ENCODE measurements around the gene ZBTB43.
A peak's percentile ranks its signal among the peaks of the same experiment; 100 is the strongest.
"Not testable (repeated sequence)": the region's sequence is repeated elsewhere in the genome, so short reads cannot be mapped to it uniquely, and the experiment has no call there.

Gene ZBTB43

DNA sequence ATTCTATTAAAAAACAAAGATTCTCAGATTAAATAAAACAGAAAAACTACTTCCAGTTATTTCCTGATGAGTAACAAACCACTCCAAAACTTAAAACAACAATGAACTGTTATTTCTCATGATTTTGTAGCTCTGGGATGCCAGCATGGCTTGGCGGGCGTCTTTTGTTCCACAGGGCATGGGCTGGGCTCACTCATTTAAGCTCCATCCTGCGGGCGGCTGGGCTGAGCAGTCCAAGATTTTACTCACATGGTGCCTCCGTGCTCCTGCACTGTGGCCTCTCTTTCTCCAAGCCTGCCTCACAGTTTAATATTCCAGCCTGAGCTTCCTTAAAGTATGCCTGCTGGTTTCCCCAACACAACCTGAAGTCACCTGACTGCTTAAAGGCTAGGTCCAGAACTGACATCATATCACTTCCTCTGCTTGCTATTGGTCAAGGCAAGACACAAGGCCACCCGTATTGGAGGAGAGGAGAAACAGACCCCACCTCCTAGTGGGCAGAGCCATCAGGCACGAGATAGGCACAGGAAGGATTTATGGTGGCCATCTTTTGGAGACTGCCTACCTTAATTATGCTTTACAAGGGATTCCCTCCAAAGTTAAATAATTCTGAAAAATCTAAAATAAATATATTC lies 41.6 kb upstream of the ZBTB43 start:
- no peak for DNase-seq (ENCODE audit: extremely low read depth, low read depth)
- TF ChIP-seq, protein P1, sequence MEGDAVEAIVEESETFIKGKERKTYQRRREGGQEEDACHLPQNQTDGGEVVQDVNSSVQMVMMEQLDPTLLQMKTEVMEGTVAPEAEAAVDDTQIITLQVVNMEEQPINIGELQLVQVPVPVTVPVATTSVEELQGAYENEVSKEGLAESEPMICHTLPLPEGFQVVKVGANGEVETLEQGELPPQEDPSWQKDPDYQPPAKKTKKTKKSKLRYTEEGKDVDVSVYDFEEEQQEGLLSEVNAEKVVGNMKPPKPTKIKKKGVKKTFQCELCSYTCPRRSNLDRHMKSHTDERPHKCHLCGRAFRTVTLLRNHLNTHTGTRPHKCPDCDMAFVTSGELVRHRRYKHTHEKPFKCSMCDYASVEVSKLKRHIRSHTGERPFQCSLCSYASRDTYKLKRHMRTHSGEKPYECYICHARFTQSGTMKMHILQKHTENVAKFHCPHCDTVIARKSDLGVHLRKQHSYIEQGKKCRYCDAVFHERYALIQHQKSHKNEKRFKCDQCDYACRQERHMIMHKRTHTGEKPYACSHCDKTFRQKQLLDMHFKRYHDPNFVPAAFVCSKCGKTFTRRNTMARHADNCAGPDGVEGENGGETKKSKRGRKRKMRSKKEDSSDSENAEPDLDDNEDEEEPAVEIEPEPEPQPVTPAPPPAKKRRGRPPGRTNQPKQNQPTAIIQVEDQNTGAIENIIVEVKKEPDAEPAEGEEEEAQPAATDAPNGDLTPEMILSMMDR (IDR thresholded peaks at IDR 0.05; ENCODE audit: low read depth, low read length): no peak

DNA sequence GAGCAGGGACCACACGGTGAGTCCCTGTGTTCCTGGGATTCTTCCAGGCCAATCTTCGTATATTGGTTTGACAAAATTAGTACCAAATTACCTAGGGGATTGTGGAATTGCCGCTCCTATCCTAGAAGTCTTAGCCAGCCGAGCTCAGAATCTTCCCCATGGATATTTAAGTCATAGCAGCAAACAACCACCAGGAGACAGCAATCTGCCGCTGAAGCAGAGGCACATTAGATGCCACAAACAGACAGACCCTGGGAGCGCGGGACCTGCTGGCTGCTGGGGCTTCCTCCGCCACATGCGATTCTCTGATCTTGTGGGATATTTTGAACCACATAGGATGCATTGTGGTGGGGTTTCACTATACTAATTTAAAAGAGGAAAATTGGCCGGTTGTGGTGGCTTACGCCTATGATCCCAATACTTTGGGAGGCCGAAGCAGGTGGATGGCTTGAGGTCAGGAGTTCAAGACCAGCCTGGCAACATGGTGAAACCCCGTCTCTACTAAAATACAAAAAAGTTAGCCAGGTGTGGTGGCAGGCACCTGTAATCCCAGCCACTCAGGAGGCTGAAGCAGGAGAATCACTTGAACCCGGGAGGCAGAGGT lies 31.7 kb upstream of the ZBTB43 start:
- no peak for DNase-seq (ENCODE audit: extremely low read depth, low read depth)
- TF ChIP-seq, protein P1 (IDR thresholded peaks at IDR 0.05; ENCODE audit: low read depth, low read length): peak; percentile 41

DNA sequence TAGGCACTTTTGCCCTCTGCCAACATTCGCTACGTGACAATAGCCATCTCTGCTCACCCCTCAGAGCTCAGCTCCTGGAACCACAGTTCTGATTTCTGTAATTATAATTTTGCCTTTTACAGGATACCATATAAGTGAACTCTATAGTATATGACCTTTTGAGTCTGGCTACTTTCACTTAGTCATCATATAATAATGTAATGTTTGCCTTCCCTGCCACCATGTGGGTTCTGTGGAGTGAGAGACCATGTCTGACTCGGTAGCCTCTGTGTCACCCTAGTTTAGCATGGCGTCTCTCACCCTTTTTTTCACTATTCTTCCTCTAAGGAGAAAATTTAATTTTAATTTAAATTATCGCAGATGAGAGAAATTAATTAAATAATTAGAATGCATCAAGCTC lies 28.9 kb upstream of the ZBTB43 start:
- no peak for DNase-seq (ENCODE audit: extremely low read depth, low read depth)
- TF ChIP-seq, protein P1 (IDR thresholded peaks at IDR 0.05; ENCODE audit: low read depth, low read length): no peak

DNA sequence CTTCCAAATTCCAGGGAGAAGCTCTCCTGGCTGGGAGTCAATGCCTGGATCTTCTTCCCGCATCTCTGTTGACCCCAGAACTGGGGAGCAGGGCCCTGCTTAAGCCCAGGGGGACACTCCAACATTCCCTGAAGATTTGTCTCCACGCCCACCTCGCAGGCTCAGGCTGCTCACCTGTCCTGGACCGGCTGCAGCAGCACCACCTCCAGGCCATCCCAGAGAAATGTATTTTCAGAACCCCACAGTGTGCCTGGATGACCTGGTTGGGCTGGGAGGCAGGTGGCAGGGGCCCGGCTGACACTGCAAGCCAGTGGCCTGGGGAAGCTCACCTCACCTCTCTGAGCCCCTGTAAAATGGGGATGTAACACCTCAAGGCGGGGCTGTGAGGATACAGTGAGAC lies 27.1 kb upstream of the ZBTB43 start:
- no peak for DNase-seq (ENCODE audit: extremely low read depth, low read depth)
- TF ChIP-seq, protein P1 (IDR thresholded peaks at IDR 0.05; ENCODE audit: low read depth, low read length): no peak

DNA sequence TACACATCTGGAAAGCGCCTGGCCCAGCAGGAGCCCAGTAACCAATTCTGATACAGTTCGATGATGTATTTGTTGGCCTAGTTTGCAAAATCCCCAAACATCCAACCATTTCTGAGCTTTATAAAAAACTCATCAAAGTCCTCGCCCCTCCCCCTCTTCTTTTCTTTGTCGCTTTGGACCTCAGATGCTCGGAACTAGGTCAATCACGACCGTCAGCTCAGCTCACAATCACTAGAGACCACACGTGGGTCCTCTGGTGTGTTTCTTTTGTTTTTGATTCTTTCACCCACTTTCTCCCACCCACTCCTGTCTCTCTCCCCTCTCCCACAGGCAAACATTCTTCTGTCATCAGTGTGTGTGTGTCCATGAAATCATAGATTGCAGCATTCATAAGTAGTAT lies 26.7 kb upstream of the ZBTB43 start:
- DNase-seq (ENCODE audit: extremely low read depth, low read depth): no peak
- TF ChIP-seq, protein P1 (IDR thresholded peaks at IDR 0.05; ENCODE audit: low read depth, low read length): no peak

DNA sequence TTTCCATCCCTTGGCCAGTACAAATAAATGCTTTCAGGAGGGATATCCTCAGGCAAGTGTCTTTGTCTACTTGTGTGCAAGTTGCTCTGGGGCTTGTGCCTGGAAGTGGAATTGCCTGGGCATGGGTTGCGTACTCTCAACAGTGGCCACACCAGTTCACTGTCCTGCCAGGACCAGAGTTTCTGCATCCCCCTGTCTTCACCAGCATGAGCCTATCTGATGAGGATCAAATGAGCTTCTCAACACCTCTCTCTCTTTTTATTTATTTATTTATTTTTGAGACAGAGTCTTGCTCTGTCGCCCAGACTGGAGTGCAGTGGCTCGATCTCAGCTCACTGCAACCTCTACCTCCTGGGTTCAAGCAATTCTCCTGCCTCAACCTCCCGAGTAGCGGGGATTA lies 26.1 kb upstream of the ZBTB43 start:
- DNase-seq (ENCODE audit: extremely low read depth, low read depth): not testable (repeated sequence)

DNA sequence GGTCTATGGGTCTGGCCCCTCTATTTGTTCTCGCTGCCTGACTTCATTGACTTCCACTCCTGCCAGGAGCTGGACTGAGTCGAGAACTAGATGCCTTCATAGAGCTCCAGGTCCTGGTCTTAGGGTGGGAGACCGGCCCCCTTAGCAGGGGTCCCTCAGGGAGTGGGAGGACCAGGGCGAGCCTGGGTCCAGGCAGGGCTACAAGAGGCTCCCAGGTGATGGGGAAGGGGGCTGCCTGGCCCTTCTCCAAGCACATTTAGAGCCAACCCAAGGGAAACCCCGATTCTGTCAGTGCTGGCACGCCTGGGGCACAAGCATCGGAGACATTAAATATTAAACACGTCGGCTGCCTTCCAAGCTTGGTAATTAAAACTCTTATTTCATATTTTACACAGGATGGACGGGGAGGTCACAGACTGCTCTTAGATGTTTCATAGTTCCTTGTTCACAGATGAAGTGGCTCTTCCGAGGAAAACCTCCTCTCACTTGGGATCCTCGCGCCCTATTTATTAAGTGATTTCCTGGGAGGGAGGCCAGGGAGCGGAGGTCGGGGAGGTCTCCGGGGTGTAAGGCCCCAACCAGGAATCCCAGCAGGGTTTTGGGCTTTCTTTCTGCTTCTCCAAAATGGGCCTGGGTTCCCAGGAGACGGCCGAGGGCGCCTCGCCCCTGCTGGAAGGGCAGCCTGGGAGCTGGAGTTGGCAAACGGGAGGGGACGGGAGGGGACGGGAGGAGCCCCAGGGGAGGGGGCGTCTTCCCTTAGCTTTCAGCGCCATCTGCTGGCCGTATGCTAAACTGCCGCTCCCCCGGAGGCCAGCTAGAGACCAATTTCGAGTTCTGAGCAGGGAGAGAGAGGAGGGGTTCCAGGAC lies 23.4 kb upstream of the ZBTB43 start:
- TF ChIP-seq, protein P1 (IDR thresholded peaks at IDR 0.05; ENCODE audit: low read depth, low read length): peak; percentile 90
- DNase-seq (ENCODE audit: extremely low read depth, low read depth): no peak

All from AG09319 (cell line).